HG02870 (cell line): ENCODE data around the gene CARNS1.
"Not testable (repeated sequence)": the region's sequence is repeated elsewhere in the genome, so short reads cannot be mapped to it uniquely, and the experiment has no call there.

Experiments used
- ATAC-seq: cut with Tn5 transposase; IDR thresholded peaks from one replicate; pipeline ENCODE4 v1.9.1; 2021; ENCODE audit warnings: mild to moderate bottlenecking, moderate library complexity; ENCODE audit not compliant: unreplicated experiment

Gene CARNS1

GRCh38 chr11:67463186-67463585 is 47.7 kb downstream of the CARNS1 start:
- ATAC-seq = no peak

GRCh38 chr11:67463680-67464410 is 48.4 kb downstream of the CARNS1 start:
- no peak for ATAC-seq

DNA sequence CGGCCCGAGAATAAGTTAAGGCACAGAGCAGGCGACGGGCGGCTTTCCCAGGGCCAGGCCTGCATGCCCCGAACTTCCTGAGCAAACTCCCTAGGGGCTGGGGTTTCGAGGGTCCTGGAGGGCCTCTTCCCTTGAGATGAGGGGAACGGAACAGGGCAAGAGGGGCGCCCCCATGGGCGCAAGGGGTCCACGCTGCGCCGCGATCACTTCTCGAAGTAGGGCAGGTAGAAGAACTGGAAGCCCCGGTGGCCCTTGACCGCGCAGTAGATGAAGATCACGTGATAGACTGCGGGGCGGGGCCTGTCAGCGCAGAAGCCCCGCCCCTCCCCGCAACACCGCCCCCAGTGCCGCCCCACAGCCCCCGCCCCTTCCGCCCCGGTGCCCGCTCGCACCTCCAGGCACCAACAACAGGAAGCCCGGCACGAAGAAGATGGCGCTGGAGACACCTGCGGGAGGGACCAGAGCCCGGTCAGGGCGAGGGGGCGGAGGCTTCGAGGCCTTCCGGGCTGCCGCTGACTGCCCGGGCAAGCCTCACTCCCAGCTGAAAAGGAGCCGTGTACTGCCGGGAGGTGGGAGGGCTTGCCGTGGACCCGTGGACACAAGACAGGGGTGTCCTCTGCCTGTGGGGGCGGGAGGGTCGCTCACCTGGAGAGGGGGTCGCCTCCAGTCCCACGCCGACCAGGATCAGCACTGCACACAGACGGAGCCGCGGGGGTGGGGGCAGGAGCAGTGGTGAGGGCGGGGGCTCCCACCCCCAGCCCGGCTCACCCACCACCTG is 49.1 kb downstream of the CARNS1 start:
- ATAC-seq = peak; percentile 48

GRCh38 chr11:67465189-67465510 is 49.7 kb downstream of the CARNS1 start:
- no peak for ATAC-seq

- not testable (repeated sequence) for ATAC-seq
Observed at GRCh38 chr11:67465530-67465929, 50.1 kb downstream of the CARNS1 start.

GRCh38 chr11:67466367-67466766 is 50.9 kb downstream of the CARNS1 start:
- ATAC-seq = no peak

DNA sequence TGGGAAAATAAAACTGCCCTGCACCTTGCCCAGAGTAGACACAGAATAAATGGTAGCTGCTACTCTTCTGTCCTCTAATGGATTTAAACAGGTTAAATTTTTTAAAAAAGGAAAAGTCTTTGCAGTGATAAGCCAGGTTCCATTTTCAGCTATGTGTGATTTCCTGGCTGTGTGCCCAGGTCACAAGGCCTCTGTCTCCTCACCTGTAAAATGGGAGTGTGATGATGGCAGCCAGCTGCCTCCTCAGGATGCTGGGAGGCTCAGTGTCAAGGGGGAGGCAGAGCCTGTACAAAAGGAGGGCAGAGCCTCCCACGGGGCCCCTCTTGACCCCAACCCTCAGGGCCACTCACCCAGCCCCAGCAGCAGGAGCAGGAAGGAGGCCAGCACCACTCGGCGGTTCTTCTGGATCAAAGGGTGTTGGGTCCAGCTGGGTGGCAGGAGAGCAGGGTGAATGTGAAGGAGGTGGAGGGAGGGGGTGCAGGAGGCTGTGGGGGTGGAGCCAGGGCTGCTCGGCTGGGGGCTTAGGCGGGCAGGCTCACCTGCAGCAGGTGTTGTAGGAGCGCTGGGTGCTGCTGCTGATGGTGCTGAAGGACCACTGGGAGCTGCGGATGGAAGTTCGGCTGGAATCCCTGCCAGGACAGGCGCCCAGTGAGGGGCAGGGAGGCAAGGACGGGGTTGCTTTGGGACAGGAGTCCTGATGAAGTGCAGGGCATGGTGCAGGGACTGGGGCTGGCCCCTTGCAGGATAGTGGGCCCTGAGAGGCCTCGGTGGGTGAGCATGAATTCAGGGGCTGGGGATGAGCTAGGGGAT is 51.7 kb downstream of the CARNS1 start:
- no peak for ATAC-seq

- no peak for ATAC-seq
Observed at GRCh38 chr11:67468056-67468455, 52.6 kb downstream of the CARNS1 start.

GRCh38 chr11:67468456-67468758 is 52.9 kb downstream of the CARNS1 start:
- ATAC-seq = no peak

- ATAC-seq = peak; percentile 65
Observed at GRCh38 chr11:67468759-67469507, 53.5 kb downstream of the CARNS1 start, which contains the start of gene TMEM134. Gene TMEM134, minus strand, starts transcription at chr11:67469251. Its CDS starts 59 bp downstream, at chr11:67469192.

GRCh38 chr11:67469508-67469811 is 54.0 kb downstream of the CARNS1 start:
- peak; percentile 2 for ATAC-seq

- ATAC-seq = no peak
Observed at GRCh38 chr11:67470337-67471002, 55.0 kb downstream of the CARNS1 start.

DNA sequence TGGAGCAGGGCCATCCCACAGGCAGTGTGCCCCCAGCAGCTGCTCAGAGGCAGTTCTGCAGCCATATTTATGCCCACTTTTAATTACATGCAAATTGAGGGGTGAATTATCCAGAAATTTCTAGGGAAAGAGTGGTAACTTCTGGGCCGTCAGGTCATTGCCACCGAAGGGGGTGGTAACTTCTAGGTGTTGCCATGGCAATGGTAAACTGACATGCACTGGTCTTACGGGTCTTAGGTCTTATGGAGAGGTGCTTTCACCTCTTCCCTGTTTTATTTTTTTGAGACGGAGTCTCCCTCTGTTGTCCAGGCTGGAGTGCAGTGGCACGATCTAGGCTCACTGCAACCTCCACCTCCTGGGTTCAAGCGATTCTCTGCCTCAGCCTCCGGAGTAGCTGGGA is 57.4 kb downstream of the CARNS1 start:
- no peak for ATAC-seq
